Suprapubic skin (tissue), 4 donors: ENCODE measurements around the gene FBRSL1.

Experiments
- EP300 ChIP-seq: sonication (generic); formaldehyde crosslinking; IDR thresholded peaks from one replicate; pipeline ENCODE4 v1.6.1; 2017; ENCODE audit warnings: antibody characterized with exemption
- POLR2A ChIP-seq, 2 donors: fragments of 450-650 bp; IDR thresholded peaks; one replicate each; pipeline ENCODE4 v1.6.1; 2017; ENCODE audit warnings: antibody characterized with exemption in 2 of 2, mild to moderate bottlenecking in 2 of 2, moderate library complexity in 2 of 2
- POLR2AphosphoS5 ChIP-seq, 3 donors: sonication (generic); formaldehyde crosslinking; IDR thresholded peaks; one replicate each; pipeline ENCODE4 v1.6.1; 2017; ENCODE audit warnings: antibody characterized with exemption in 3 of 3
- TF ChIP-seq, protein P1 (sequence below), 2 donors: fragments of 200-600 bp in 1 of 2; fragments of 450-650 bp in 1 of 2; sonication (generic) in 1 of 2; IDR thresholded peaks; one replicate each; pipeline ENCODE4 v1.5.1; 2016 to 2019; ENCODE audit warnings: antibody characterized with exemption in 2 of 2, mild to moderate bottlenecking in 1 of 2, moderate library complexity in 1 of 2

DNA sequence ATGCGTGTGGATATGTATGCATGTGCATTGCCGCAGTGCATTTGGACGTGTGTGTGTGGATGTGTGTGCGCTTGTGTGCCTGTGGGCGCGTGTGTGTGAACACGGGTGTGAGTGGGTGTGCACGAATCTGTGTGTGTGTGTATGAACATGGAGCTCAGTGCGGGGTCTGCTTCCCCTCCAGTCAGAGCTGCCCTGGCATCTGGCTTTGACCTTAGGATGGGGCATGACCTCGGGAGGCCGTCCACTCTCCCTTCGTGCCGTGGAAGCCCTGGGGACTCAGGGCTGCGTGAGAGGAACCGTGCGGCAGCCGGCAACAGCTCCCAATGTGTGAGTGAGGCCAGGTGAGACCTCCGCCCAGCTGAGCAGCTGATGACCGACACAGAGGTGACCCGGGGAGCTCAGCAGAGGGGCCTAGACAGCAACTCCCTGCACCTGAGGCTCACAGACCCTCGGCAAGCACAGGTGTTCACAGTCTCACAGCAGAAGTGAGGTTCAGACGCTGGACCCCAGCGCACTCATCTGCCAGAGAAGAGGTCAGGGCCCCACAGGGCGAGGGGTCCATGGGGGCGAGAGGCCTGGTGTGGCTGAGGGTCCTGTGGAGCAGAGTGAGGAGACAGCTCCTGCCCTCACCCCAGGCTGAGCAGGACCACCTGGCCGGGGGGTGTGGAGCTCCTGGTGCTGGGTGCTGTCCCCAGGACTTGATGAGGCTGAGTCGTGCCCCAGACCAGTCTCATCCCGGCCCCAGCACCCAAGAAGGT, 33.6 kb upstream of the FBRSL1 start:
- TF ChIP-seq EP300 = no peak
- TF ChIP-seq, protein P1, sequence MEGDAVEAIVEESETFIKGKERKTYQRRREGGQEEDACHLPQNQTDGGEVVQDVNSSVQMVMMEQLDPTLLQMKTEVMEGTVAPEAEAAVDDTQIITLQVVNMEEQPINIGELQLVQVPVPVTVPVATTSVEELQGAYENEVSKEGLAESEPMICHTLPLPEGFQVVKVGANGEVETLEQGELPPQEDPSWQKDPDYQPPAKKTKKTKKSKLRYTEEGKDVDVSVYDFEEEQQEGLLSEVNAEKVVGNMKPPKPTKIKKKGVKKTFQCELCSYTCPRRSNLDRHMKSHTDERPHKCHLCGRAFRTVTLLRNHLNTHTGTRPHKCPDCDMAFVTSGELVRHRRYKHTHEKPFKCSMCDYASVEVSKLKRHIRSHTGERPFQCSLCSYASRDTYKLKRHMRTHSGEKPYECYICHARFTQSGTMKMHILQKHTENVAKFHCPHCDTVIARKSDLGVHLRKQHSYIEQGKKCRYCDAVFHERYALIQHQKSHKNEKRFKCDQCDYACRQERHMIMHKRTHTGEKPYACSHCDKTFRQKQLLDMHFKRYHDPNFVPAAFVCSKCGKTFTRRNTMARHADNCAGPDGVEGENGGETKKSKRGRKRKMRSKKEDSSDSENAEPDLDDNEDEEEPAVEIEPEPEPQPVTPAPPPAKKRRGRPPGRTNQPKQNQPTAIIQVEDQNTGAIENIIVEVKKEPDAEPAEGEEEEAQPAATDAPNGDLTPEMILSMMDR (IDR thresholded peaks at IDR 0.05) = no peak
- TF ChIP-seq POLR2AphosphoS5 (IDR thresholded peaks at IDR 0.05) = no peak
- TF ChIP-seq POLR2A (IDR thresholded peaks at IDR 0.05) = no peak
